ENCODE measurements around the gene EDN2.

EDN2 gene

GRCh38 chr1:41516168-41517061, 31.9 kb upstream of the EDN2 start:
- DNase-seq: peak; percentile 85

- no peak for DNase-seq
Observed at GRCh38 chr1:41515778-41516167, 31.3 kb upstream of the EDN2 start.

- DNase-seq: no peak
Observed at GRCh38 chr1:41515131-41515678, 30.7 kb upstream of the EDN2 start.

- DNase-seq: no peak
Observed at GRCh38 chr1:41514381-41514780, 29.9 kb upstream of the EDN2 start.

GRCh38 chr1:41513383-41513735, 28.9 kb upstream of the EDN2 start:
- DNase-seq: no peak

- no peak for DNase-seq
Observed at GRCh38 chr1:41512701-41513382, 28.4 kb upstream of the EDN2 start.

GRCh38 chr1:41511239-41511540, 26.7 kb upstream of the EDN2 start:
- DNase-seq: no peak

- DNase-seq: no peak
Observed at GRCh38 chr1:41510531-41511238, 26.2 kb upstream of the EDN2 start.

GRCh38 chr1:41509270-41509671, 24.8 kb upstream of the EDN2 start:
- DNase-seq: no peak

GRCh38 chr1:41508290-41508689, 23.8 kb upstream of the EDN2 start:
- DNase-seq: no peak

- DNase-seq: no peak
Observed at GRCh38 chr1:41507836-41508235, 23.4 kb upstream of the EDN2 start.

- no peak for DNase-seq
Observed at GRCh38 chr1:41507110-41507720, 22.7 kb upstream of the EDN2 start.

GRCh38 chr1:41504114-41505035, 19.9 kb upstream of the EDN2 start:
- peak; percentile 79 for DNase-seq

GRCh38 chr1:41503538-41504113, 19.1 kb upstream of the EDN2 start:
- DNase-seq: peak; percentile 67

GRCh38 chr1:41502912-41503311, 18.4 kb upstream of the EDN2 start:
- no peak for DNase-seq

GRCh38 chr1:41501581-41501980, 17.1 kb upstream of the EDN2 start:
- DNase-seq: no peak

GRCh38 chr1:41500781-41501518, 16.5 kb upstream of the EDN2 start:
- no peak for DNase-seq

GRCh38 chr1:41500378-41500777, 15.9 kb upstream of the EDN2 start:
- no peak for DNase-seq

- DNase-seq: no peak
Observed at GRCh38 chr1:41499591-41499990, 15.1 kb upstream of the EDN2 start.

GRCh38 chr1:41498804-41499203, 14.3 kb upstream of the EDN2 start:
- DNase-seq: no peak

- no peak for DNase-seq
Observed at GRCh38 chr1:41498391-41498790, 13.9 kb upstream of the EDN2 start.

Measured in fibroblast of skin of right biceps (primary cell).